ENCODE data around the gene EME1. TPM values are rescaled to one million over a fixed set of nuclear protein-coding genes. Genes with fewer than 3 reads are reported as not detected.

The EME1 gene
- total RNA-seq, result 0.33 and 10.9 TPM in 2 replicates

DNA sequence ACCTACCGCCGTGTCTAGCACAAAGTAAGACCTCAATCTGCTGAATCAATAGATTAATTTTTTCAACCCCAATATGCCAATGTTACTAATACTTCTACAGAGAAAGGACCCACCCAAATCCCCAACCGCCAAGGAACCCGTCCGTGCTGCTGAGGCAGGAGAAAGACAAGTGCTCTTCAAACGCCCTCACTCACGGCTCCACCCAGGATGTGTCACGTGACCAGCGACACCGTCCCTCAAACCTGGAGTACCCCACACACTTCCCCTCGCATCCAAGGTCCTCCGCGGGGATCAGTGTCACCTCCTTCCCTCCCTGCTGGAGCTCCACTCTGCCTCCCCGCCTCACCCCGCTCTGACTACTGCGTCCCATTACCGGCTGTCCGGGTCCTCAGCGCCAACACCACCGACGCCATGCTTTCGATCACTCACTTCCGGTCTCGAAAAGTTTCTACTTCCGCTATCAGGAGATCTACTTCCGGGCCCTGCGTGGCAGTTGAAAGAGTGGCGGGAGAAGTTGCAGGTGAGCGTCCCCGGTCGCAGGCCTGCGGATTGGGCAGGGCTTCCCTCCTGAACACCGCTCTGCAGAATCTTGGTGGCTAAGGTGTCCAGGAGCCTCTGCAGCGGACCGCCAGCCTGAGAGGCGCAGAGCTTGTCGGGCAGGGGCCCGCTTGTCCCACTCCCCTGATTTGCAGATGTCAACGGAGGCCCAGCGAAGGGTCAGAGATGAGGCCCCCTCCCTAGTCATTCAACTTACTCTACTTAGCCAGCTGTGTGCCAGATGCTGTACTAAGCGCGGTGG is at the start of gene EME1, which contains the start of gene MRPL27:
TSS of gene EME1 (plus strand) at position 472 of the 799 bp plus-strand sequence. CDS start 1,980 bp downstream, outside the sequence.
TSS of gene MRPL27 (minus strand) at position 427 of the 799 bp plus-strand sequence. CDS start at position 413, 14 bp downstream.

DNA sequence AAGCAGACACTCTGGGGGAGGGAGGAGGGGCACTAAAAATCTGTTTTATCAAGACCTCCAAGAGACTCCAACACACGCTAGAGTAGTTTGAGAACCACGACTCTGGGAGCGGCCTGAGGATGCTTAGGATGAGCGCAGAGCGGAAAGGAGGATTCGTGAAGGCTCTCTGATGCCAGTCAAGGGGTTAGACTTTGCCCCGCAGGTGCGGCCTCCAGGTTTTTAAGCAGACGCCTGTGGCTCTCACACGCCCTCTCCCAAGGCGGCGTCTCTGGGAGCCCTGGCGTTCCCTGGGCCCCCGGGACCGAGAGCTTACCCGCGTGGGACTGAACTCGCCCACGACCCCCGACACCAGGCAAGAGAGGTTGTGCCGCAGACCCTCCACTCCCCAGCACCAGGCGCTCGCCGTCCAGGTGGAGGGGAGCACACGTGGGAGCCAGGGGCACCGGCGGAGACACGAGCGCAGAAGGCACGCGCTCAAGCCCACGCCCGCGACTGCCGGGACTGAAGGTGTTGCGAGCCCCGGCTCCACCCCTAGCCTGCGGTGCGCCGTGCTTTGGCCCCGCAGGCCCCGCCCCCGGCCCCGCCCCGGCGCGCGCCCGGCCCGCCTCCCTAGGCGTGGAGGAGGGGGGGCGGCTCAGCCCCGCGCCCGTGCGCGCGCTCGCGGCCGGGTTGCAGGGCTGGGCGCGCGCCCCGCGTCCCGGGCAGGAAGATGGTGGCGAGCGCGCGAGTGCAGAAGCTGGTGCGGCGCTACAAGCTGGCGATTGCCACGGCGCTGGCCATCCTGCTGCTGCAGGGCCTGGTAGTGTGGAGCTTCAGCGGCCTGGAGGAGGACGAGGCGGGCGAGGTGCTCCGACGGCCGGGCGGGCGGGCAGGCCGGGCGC is 27.4 kb upstream of the EME1 start, which contains the start of gene XYLT2:
TSS of gene XYLT2 (plus strand) at position 695 of the 881 bp plus-strand sequence. CDS start at position 710, 15 bp downstream.

GRCh38 chr17:50397111-50397918 is 24.3 kb downstream of the EME1 start, which contains the start of gene LRRC59:
Gene LRRC59, minus strand, starts transcription at chr17:50397523. Its CDS starts 206 bp downstream, at chr17:50397317.

GRCh38 chr17:50425682-50426471 is 52.8 kb downstream of the EME1 start, which contains the start of gene ACSF2:
Gene ACSF2, plus strand, starts transcription at chr17:50426218. Its CDS starts 44 bp downstream, at chr17:50426262.

Other genes starting within 250 kb of the EME1 start
- gene SAMD14, start 243.1 kb upstream of the EME1 start, total RNA-seq, result 0.87 and 2.2 TPM in 2 replicates
- gene PPP1R9B, start 222.6 kb upstream of the EME1 start, total RNA-seq, result 34.6 and 58.7 TPM in 2 replicates
- gene SGCA, start 207.2 kb upstream of the EME1 start, total RNA-seq, result 0.73 and 3.3 TPM in 2 replicates
- 1,022 and 2,022 TPM in 2 replicates for gene COL1A1, start 171.6 kb upstream of the EME1 start, total RNA-seq
- gene TMEM92, start 98.8 kb upstream of the EME1 start, total RNA-seq, result under 0.01 TPM in 2 replicates
- 55.4 and 76.3 TPM in 2 replicates for gene XYLT2, start 27.1 kb upstream of the EME1 start, total RNA-seq
- gene MRPL27, start within 50 bp of the EME1 start, total RNA-seq, result 28.4 and 76.8 TPM in 2 replicates
- gene LRRC59, start 24.3 kb downstream of the EME1 start, total RNA-seq, result 142 and 176 TPM in 2 replicates
- gene ACSF2, start 53.0 kb downstream of the EME1 start, total RNA-seq, result 27.6 and 62.0 TPM in 2 replicates
- not detected in 2 replicates for gene CHAD, start 95.7 kb downstream of the EME1 start, total RNA-seq
- 20.5 and 24.0 TPM in 2 replicates for gene RSAD1, start 105.6 kb downstream of the EME1 start, total RNA-seq
- 1.5 and 2.8 TPM in 2 replicates for gene MYCBPAP, start 135.2 kb downstream of the EME1 start, total RNA-seq
- under 0.01 TPM in 1 of 2 replicates, not detected in the other for gene EPN3, start 159.5 kb downstream of the EME1 start, total RNA-seq
- gene SPATA20, start 173.9 kb downstream of the EME1 start, total RNA-seq, result 90.5 and 141 TPM in 2 replicates
- 0.87 and 1.7 TPM in 2 replicates for gene CACNA1G, start 187.5 kb downstream of the EME1 start, total RNA-seq